Activated CD8-positive, alpha-beta memory T cell treated with anti-CD3 and anti-CD28 coated beads for 48 hours (primary cell): ENCODE data around the gene USP47.

Experiments
- DNase-seq, 3 experiments: peaks; one replicate each; pipeline ENCODE4 v3.0.0-alpha.2; 2020; ENCODE audit warnings: low read depth in 2 of 3, low spot score in 2 of 3

The USP47 gene

GRCh38 chr11:11865449-11865848, 23.7 kb downstream of the USP47 start:
- DNase-seq: no peak

- no peak for DNase-seq
These were observed 24.4 kb downstream of the USP47 start for GRCh38 chr11:11866203-11866602.

GRCh38 chr11:11867720-11868119, 25.9 kb downstream of the USP47 start:
- no peak for DNase-seq

- no peak for DNase-seq
These were observed 30.2 kb downstream of the USP47 start for GRCh38 chr11:11871991-11872401.

GRCh38 chr11:11876458-11876857, 34.7 kb downstream of the USP47 start:
- DNase-seq: no peak

- DNase-seq: no peak
These were observed 38.4 kb downstream of the USP47 start for GRCh38 chr11:11880179-11880578.

GRCh38 chr11:11882539-11882938, 40.8 kb downstream of the USP47 start:
- DNase-seq: no peak

GRCh38 chr11:11884351-11884750, 42.6 kb downstream of the USP47 start:
- DNase-seq: no peak

GRCh38 chr11:11884774-11885481, 43.2 kb downstream of the USP47 start:
- no peak for DNase-seq

- DNase-seq: no peak
These were observed 52.7 kb downstream of the USP47 start for GRCh38 chr11:11894486-11894885.

GRCh38 chr11:11895672-11896071, 53.9 kb downstream of the USP47 start:
- DNase-seq: no peak

GRCh38 chr11:11898648-11899047, 56.9 kb downstream of the USP47 start:
- DNase-seq: no peak

GRCh38 chr11:11899401-11899800, 57.6 kb downstream of the USP47 start:
- no peak for DNase-seq

- no peak for DNase-seq
These were observed 60.2 kb downstream of the USP47 start for GRCh38 chr11:11901929-11902328.

GRCh38 chr11:11909727-11910126, 68.0 kb downstream of the USP47 start:
- no peak for DNase-seq

GRCh38 chr11:11910541-11910940, 68.8 kb downstream of the USP47 start:
- DNase-seq: no peak

GRCh38 chr11:11913395-11913794, 71.6 kb downstream of the USP47 start:
- no peak for DNase-seq

GRCh38 chr11:11915625-11916024, 73.9 kb downstream of the USP47 start:
- DNase-seq: no peak

- DNase-seq: no peak
These were observed 75.2 kb downstream of the USP47 start for GRCh38 chr11:11916981-11917399.

- DNase-seq: no peak
These were observed 82.1 kb downstream of the USP47 start for GRCh38 chr11:11923828-11924227.

GRCh38 chr11:11929920-11930319, 88.1 kb downstream of the USP47 start:
- no peak for DNase-seq

GRCh38 chr11:11931461-11932055, 89.8 kb downstream of the USP47 start:
- DNase-seq: no peak

- no peak for DNase-seq
These were observed 93.8 kb downstream of the USP47 start for GRCh38 chr11:11935536-11935935.
